HG02588 (cell line): Measurements from ENCODE around the gene RBM47.
"Not testable (repeated sequence)": the region's sequence is repeated elsewhere in the genome, so short reads cannot be mapped to it uniquely, and the experiment has no call there.

ENCODE experiments used
- ATAC-seq: cut with Tn5 transposase; IDR thresholded peaks from one replicate; pipeline ENCODE4 v1.9.1; 2021; ENCODE audit warnings: mild to moderate bottlenecking, moderate library complexity; ENCODE audit not compliant: unreplicated experiment

RBM47 gene

GRCh38 chr4:40629401-40630334, at the start of gene RBM47:
RBM47 (minus strand) TSS chr4:40629864; CDS start chr4:40438893, 190,971 bp downstream.
- peak; percentile 56 for ATAC-seq

- ATAC-seq: no peak
These were observed 48.8 kb upstream of the RBM47 start for GRCh38 chr4:40678421-40678820.

- ATAC-seq: no peak
These were observed 45.5 kb upstream of the RBM47 start for GRCh38 chr4:40675166-40675565.

- peak; percentile 72 for ATAC-seq
These were observed 43.2 kb upstream of the RBM47 start for GRCh38 chr4:40672528-40673522.

- no peak for ATAC-seq
These were observed 39.8 kb upstream of the RBM47 start for GRCh38 chr4:40669504-40669903.

- no peak for ATAC-seq
These were observed 36.2 kb upstream of the RBM47 start for GRCh38 chr4:40665842-40666241.

GRCh38 chr4:40662962-40663604, 33.4 kb upstream of the RBM47 start:
- ATAC-seq: peak; percentile 78

- ATAC-seq: no peak
These were observed 32.1 kb upstream of the RBM47 start for GRCh38 chr4:40661803-40662202.

- peak; percentile 95 for ATAC-seq
These were observed 26.7 kb upstream of the RBM47 start for GRCh38 chr4:40656201-40656863.

GRCh38 chr4:40651280-40651679, 21.6 kb upstream of the RBM47 start:
- ATAC-seq: no peak

GRCh38 chr4:40649321-40649720, 19.7 kb upstream of the RBM47 start:
- ATAC-seq: no peak

GRCh38 chr4:40648742-40649281, 19.1 kb upstream of the RBM47 start:
- ATAC-seq: no peak

GRCh38 chr4:40648131-40648530, 18.5 kb upstream of the RBM47 start:
- ATAC-seq: no peak

GRCh38 chr4:40645586-40645985, 15.9 kb upstream of the RBM47 start:
- no peak for ATAC-seq

GRCh38 chr4:40632080-40632479, 2.4 kb upstream of the RBM47 start:
- ATAC-seq: no peak

GRCh38 chr4:40630335-40631021, 814 bp upstream of the RBM47 start:
- ATAC-seq: peak; percentile 49

GRCh38 chr4:40628888-40629287, 776 bp downstream of the RBM47 start:
- no peak for ATAC-seq

- ATAC-seq: not testable (repeated sequence)
These were observed 1.3 kb downstream of the RBM47 start for GRCh38 chr4:40628407-40628806.

- no peak for ATAC-seq
These were observed 2.1 kb downstream of the RBM47 start for GRCh38 chr4:40627540-40627939.
